Measurements from ENCODE around the gene RGS6. TPM values are rescaled to one million over a fixed set of nuclear protein-coding genes. Genes with fewer than 3 reads are reported as not detected.

Gene RGS6
- total RNA-seq, 2 experiments from 2014 or later: not detected

DNA sequence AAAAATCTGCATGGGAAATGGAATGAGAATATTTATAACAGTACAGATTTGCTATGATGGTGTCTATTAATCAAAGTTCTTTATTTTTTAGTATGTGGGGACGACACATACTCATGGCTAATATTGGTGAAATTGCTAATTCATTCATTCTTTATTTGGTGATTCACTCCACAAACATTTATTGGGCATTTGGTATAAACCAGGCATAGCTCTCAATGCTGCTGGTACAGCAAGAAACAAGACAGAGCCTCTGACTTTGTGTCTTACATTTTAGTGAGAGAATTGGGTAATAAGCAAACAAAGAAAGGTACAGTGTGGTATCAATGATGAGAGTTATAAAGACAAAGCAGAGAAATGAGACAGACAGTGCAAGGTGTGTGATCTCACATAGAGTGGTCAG, 129.5 kb downstream of the RGS6 start:
- H3K27ac ChIP-seq (ENCODE audit: low read depth in 1 of 2, low read length in 2 of 2): no peak overlapping the region
- no peaks in the 10 kb centered on the region for H3K27me3 Mint-ChIP-seq
- DNase-seq (no peak), ATAC-seq (ENCODE audit: poor library complexity) (no peak)
- H3K4me3 Mint-ChIP-seq: no peak overlapping the region
- no peaks in the 10 kb centered on the region for H3K36me3 ChIP-seq (ENCODE audit: insufficient read depth, low read length)
- H3K4me3 ChIP-seq (ENCODE audit: low read length): no peak overlapping the region
- no peaks in the 10 kb centered on the region for H3K4me1 ChIP-seq (ENCODE audit: insufficient read depth, low read length)
- intact Hi-C loops (cut with DNase I, micrococcal nuclease): no loop called here
- TF ChIP-seq, protein P1, sequence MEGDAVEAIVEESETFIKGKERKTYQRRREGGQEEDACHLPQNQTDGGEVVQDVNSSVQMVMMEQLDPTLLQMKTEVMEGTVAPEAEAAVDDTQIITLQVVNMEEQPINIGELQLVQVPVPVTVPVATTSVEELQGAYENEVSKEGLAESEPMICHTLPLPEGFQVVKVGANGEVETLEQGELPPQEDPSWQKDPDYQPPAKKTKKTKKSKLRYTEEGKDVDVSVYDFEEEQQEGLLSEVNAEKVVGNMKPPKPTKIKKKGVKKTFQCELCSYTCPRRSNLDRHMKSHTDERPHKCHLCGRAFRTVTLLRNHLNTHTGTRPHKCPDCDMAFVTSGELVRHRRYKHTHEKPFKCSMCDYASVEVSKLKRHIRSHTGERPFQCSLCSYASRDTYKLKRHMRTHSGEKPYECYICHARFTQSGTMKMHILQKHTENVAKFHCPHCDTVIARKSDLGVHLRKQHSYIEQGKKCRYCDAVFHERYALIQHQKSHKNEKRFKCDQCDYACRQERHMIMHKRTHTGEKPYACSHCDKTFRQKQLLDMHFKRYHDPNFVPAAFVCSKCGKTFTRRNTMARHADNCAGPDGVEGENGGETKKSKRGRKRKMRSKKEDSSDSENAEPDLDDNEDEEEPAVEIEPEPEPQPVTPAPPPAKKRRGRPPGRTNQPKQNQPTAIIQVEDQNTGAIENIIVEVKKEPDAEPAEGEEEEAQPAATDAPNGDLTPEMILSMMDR (IDR thresholded peaks at IDR 0.05): no peak
- no peaks in the 10 kb centered on the region for H3K9me3 Mint-ChIP-seq
- H3K9me3 ChIP-seq (ENCODE audit: control insufficient read depth in 1 of 2, insufficient read depth in 1 of 2, low read length in 2 of 2): no peaks in the 10 kb centered on the region
- H3K27me3 ChIP-seq (ENCODE audit: control insufficient read depth in 1 of 2, insufficient read depth in 2 of 2, low read length in 2 of 2): no peaks in the 10 kb centered on the region
- no peak overlapping the region for H3K27ac Mint-ChIP-seq
- no peaks in the 10 kb centered on the region for H3K36me3 Mint-ChIP-seq (ENCODE audit: low read depth)
- no peaks in the 10 kb centered on the region for H3K4me1 Mint-ChIP-seq (ENCODE audit: low read depth)
- ChIA-PET CTCF (no interaction called here), POLR2A (no interaction called here)

DNA sequence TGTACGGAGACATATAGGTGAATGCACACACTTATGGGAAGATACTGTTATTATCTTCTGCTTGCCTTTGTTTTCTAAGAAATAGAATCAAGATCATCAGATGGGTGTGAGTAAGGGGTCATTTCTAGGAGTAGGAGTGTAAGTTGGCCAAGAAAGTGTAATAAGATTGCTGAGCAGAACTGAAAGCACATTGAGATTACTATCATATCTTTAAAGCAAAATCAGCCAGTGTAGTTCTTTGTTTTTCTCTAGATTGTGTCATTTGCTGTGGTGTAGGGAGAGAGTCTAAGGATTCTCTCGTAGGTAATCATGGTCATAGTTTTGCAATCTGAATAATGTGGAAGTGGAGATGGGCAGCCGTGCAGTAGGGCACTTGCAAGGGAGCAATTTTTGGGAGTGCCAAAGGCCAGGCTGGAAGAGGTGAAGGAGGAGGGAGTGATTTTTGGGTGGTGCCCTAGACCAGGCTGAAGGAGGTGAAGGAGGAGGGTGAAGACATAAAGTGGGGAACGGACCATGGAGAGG, 131.6 kb downstream of the RGS6 start:
- Histone ChIP-seq H3K9me3 (ENCODE audit: control insufficient read depth in 1 of 2, insufficient read depth in 1 of 2, low read length in 2 of 2) (no peaks in the 10 kb centered on the region), H3K27me3 (ENCODE audit: control insufficient read depth in 1 of 2, insufficient read depth in 2 of 2, low read length in 2 of 2) (no peaks in the 10 kb centered on the region), H3K27ac (ENCODE audit: low read depth in 1 of 2, low read length in 2 of 2) (no peak overlapping the region), H3K4me3 (ENCODE audit: low read length) (no peak overlapping the region), H3K36me3 (ENCODE audit: insufficient read depth, low read length) (no peaks in the 10 kb centered on the region), H3K4me1 (ENCODE audit: insufficient read depth, low read length) (no peaks in the 10 kb centered on the region)
- POLR2A ChIA-PET: no interaction called here
- no peaks in the 10 kb centered on the region for H3K4me1 Mint-ChIP-seq (ENCODE audit: low read depth)
- H3K9me3 Mint-ChIP-seq: no peaks in the 10 kb centered on the region
- CTCF ChIA-PET: no interaction called here
- H3K36me3 Mint-ChIP-seq (ENCODE audit: low read depth): no peaks in the 10 kb centered on the region
- H3K4me3 Mint-ChIP-seq: no peak overlapping the region
- H3K27ac Mint-ChIP-seq: no peak overlapping the region
- DNase-seq (no peak), ATAC-seq (ENCODE audit: poor library complexity) (no peak)
- TF ChIP-seq, protein P1 (IDR thresholded peaks at IDR 0.05): no peak
- no peaks in the 10 kb centered on the region for H3K27me3 Mint-ChIP-seq
- intact Hi-C loops (cut with DNase I, micrococcal nuclease): no loop called here

DNA sequence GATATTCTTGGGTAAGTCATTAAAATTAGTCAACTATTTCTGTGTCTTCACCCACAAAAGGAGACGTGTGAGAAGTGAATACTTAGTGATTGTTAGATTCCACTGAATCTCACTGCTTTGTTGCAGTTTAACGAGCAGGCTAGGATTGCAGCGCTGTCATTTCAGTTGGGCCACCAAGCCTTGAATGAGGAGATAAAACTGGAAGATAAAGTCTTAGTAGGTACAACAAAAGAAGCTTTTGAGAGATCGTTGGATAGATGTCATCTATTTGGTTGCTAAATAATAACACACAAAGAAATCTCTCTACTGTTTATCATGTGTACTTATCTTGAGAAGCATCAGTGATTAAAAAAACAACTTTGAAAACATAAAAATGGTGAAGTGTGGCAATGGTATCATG, 132.3 kb downstream of the RGS6 start:
- H3K27ac ChIP-seq (ENCODE audit: low read depth in 1 of 2, low read length in 2 of 2): no peak overlapping the region
- POLR2A ChIA-PET: no interaction called here
- no peaks in the 10 kb centered on the region for H3K9me3 Mint-ChIP-seq
- H3K36me3 ChIP-seq (ENCODE audit: insufficient read depth, low read length): no peaks in the 10 kb centered on the region
- H3K9me3 ChIP-seq (ENCODE audit: control insufficient read depth in 1 of 2, insufficient read depth in 1 of 2, low read length in 2 of 2): no peaks in the 10 kb centered on the region
- ATAC-seq (ENCODE audit: poor library complexity) (no peak), DNase-seq (no peak)
- no peak overlapping the region for H3K27ac Mint-ChIP-seq
- intact Hi-C loops (cut with DNase I, micrococcal nuclease): no loop called here
- no peak overlapping the region for H3K4me3 ChIP-seq (ENCODE audit: low read length)
- H3K36me3 Mint-ChIP-seq (ENCODE audit: low read depth): no peaks in the 10 kb centered on the region
- TF ChIP-seq, protein P1 (IDR thresholded peaks at IDR 0.05): no peak
- CTCF ChIA-PET: no interaction called here
- H3K27me3 Mint-ChIP-seq: no peaks in the 10 kb centered on the region
- no peaks in the 10 kb centered on the region for H3K27me3 ChIP-seq (ENCODE audit: control insufficient read depth in 1 of 2, insufficient read depth in 2 of 2, low read length in 2 of 2)
- H3K4me1 ChIP-seq (ENCODE audit: insufficient read depth, low read length): no peaks in the 10 kb centered on the region
- H3K4me3 Mint-ChIP-seq: no peak overlapping the region
- no peaks in the 10 kb centered on the region for H3K4me1 Mint-ChIP-seq (ENCODE audit: low read depth)

Measured in CD4-positive, alpha-beta T cell (primary cell).